ENCODE results near the gene ADCY10.

Gene ADCY10

DNA sequence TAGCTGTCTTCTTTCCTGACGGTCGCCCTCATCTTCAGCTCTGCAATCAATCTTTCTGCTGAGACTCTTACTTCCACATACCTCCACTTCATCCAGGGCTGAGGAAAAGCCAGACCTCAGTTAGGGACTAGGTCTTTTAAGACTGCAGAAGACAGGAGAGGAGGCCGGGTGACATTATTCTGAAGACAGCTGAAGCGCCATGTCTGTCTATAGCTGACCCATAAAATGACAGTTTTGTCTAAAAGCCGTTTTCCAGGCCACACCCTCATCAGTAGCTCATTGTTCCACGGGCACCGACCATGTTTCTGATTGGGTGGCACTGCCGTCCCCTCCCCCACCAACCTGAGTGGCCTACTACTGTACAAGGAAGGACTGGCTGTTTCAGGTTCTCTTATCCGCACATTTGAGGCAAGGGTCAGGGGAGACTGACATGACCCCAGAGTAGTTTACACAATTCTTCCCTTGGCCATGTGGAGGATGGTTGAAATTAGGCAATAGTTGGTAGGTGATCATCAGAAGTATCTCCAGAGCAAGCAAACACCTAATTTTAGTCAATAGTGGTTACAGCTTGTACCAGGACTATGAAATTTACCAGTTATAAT lies at the start of gene ADCY10:
Gene ADCY10 (minus strand): TSS at position 240 of the 602 bp plus-strand sequence. CDS start 8,994 bp downstream, outside the sequence.
- TF ChIP-seq POLR2A (IDR thresholded peaks at IDR 0.05; ENCODE audit: low read length): no peak
- no peak for TF ChIP-seq GATA1 (IDR thresholded peaks at IDR 0.05; ENCODE audit: low read depth, low read length)
- DNase-seq: no peak

DNA sequence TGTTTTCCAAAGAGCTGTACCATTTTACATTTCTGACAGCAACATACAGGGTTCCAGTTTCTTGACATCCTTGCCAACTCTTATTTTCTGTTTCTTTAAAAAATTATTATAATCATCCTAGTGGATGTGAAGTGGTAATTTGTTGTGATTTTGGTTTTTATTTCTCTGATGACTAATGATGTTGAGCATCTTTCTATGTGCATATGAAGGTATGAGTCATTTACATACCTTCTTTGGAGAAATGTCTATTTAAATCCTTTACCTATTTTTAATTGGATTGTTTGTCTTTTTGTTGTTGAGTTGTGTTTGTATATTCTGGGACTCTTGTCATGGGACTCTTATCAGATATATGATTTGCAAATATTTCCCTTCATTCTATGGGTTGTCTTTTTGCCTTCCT lies 43.8 kb upstream of the ADCY10 start:
- no peak for TF ChIP-seq POLR2A (IDR thresholded peaks at IDR 0.05; ENCODE audit: low read length)
- no peak for TF ChIP-seq GATA1 (IDR thresholded peaks at IDR 0.05; ENCODE audit: low read depth, low read length)
- no peak for DNase-seq

GRCh38 chr1:167955915-167956314 lies 42.0 kb upstream of the ADCY10 start:
- DNase-seq: no peak
- no peak for TF ChIP-seq GATA1 (IDR thresholded peaks at IDR 0.05; ENCODE audit: low read depth, low read length)
- TF ChIP-seq POLR2A (IDR thresholded peaks at IDR 0.05; ENCODE audit: low read length): no peak

DNA sequence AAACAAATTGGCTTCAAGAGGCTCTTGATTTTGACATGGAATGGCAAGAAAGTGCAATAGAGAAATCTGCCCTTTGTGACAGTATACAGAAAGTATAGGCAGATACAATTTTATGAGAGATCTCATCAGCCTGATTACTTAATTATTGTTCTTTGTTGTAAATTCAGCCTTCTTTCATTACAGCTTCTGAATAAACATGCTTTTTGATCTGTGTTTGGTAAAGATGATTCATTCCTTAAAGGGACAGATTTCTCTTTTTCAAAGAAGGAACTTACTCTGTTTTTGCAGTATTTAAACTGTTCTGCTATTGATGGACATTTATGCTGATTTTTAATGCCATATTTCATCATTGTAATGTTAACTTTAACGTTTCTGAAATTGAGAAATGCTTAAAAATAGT lies 36.6 kb upstream of the ADCY10 start:
- TF ChIP-seq POLR2A (IDR thresholded peaks at IDR 0.05; ENCODE audit: low read length) (no peak), GATA1 (IDR thresholded peaks at IDR 0.05; ENCODE audit: low read depth, low read length) (no peak)
- DNase-seq: no peak

DNA sequence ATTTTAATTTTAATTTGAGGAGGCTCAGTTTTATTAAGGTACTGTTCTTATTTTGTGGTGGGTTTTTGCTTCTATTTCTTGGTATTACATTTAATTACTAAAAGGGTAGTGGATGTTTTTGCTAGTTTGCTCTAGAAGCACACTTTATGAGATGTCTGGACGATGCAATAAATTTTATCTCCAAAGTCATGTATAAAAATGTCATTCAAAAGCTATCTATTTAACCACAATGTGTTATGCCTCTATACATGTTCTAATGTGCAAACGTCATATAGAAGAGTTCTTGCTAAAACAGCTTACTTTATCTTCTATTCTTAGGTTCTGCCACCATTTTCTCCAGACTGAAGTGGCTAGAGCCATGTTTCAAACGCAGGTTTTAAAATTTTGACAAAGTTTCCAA lies 35.9 kb upstream of the ADCY10 start:
- peak in 1 of 2 experiments; percentile 14 for DNase-seq
- no peak for TF ChIP-seq GATA1 (IDR thresholded peaks at IDR 0.05; ENCODE audit: low read depth, low read length)
- TF ChIP-seq POLR2A (IDR thresholded peaks at IDR 0.05; ENCODE audit: low read length): no peak

- DNase-seq: no peak
- no peak for TF ChIP-seq GATA1 (IDR thresholded peaks at IDR 0.05; ENCODE audit: low read depth, low read length)
- no peak for TF ChIP-seq POLR2A (IDR thresholded peaks at IDR 0.05; ENCODE audit: low read length)
Measured at GRCh38 chr1:167947733-167948132, 33.8 kb upstream of the ADCY10 start.

- DNase-seq: no peak
- TF ChIP-seq POLR2A (IDR thresholded peaks at IDR 0.05; ENCODE audit: low read length) (no peak), GATA1 (IDR thresholded peaks at IDR 0.05; ENCODE audit: low read depth, low read length) (no peak)
Measured at GRCh38 chr1:167943541-167943940, 29.6 kb upstream of the ADCY10 start.

DNA sequence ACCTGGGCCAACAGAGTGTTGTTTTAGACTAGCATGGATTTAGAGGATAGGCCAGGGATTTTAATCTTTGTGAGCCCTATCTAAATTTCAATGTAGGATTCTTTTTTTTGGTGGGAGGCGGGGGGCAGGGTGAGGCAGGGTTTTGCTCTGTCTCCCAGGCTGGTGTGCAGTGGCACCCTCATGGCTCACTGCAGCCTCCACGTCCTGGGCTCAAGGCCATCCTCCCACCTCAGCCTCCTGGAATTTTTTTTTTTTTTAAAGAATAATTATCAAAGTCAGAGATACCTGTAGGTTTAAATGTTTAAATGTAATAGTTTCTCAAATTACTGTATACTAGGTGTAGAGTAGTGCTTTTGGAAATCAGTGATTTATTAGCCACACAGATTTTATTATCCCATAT lies 26.3 kb upstream of the ADCY10 start:
- TF ChIP-seq POLR2A (IDR thresholded peaks at IDR 0.05; ENCODE audit: low read length) (no peak), GATA1 (IDR thresholded peaks at IDR 0.05; ENCODE audit: low read depth, low read length) (no peak)
- no peak for DNase-seq

GRCh38 chr1:167938080-167938636 lies 24.2 kb upstream of the ADCY10 start:
- DNase-seq: peak; percentile 44 to 47
- TF ChIP-seq POLR2A (IDR thresholded peaks at IDR 0.05; ENCODE audit: low read length): no peak

DNA sequence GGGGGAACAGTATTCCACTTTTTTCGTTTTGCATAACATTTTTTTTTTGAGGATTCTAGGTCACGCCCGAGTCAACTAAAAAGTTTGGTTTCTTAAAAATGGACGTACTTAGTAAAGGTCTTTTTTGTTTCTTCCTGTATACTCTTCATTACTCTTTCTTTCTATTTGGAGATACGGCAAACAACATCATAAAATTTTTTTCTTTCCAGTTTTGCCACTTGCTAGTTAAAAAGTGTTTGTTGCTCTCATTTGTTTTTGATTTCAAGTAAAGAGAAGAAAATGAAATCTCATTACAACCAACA lies 23.7 kb upstream of the ADCY10 start:
- no peak for DNase-seq
- TF ChIP-seq GATA1 (IDR thresholded peaks at IDR 0.05; ENCODE audit: low read depth, low read length) (no peak), POLR2A (IDR thresholded peaks at IDR 0.05; ENCODE audit: low read length) (peak; percentile 9)

DNA sequence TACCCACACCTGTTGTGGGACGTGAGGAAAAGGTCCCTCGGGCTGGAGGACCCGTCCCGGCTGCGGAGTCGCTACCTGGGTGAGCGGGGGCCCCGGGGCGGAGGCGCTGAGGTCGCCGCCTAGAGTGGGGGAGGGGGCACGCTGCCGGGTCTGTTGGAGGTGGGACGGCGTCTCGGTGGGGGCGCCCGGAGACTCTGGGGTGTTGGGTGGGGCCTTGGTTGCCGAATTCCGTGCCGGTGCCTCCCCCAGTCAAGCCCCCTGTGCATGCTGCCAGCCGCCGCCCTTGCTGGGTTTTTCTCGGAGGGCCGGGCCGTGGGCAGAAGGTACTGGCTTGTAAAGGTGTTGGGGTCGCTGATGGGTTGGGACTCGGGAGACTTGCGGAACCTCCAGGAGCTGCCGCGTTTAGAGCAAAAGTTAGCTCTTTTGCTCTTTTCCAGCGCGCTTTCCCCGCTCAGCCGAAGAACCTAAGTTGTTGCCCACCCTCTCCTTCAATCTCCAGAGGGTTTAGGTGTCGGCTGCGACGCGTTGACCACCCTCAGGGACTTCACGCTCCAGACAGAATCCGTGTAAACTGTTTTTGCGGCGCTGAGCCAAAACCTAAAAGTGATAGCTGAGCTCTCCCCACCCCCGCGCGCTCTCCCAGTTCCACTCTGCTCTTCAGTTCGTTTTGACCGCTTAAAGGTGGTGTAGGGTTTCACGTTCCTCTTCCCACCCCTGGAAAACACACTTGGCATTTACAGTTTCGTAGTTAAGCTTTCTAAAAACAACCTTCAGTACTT lies 23.2 kb upstream of the ADCY10 start, which contains the start of gene MPC2:
Gene MPC2 (minus strand): TSS at position 143 of the 779 bp plus-strand sequence. CDS start 1,231 bp downstream, outside the sequence.
- DNase-seq: peak; percentile 85 to 87
- TF ChIP-seq GATA1 (IDR thresholded peaks at IDR 0.05; ENCODE audit: low read depth, low read length) (no peak), POLR2A (IDR thresholded peaks at IDR 0.05; ENCODE audit: low read length) (peak; percentile 82)

DNA sequence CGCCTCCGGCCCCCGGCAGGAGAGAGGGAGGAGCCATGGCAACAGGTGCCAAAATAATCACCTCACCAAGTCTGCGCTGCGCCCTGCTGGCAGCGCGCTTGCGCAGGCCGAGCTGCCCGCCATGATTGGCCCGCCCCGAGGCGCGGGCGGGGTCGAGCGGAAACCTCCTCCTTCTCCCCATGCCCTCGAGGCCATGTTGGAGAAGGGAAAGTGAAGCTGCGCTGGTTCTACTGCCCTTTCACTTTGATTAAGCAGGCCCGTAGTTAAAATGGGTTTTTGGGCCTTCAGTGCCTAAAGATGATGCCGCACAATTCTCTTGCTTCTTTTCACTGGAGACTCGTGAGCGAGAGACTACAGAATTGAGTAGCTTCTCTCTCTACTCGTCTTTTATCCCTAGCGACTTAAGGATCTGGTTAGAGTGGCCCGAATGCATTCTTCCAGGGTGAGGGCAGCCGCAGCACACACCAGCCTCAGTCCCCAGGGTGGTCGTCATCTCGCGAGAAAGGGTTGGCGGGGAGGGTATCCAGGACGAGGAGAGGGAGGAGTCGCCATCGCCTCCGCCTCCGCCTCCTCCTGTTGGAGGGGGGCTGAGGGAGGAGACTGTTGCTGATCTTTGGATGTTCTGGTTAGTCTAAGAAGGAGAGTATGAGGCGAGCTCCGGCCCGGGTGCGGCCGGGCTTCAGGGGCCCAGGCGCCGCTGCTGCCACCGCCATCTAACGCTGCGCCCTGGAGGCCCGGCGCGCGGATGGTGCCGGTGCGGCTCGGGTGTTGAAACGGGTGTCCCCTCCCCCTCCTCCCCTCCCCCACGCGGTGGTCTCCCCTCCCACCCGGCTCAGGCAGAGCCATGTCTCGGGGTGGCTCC lies 22.4 kb upstream of the ADCY10 start, which contains the start of gene DCAF6:
Gene DCAF6 (plus strand): TSS at position 616 of the 862 bp plus-strand sequence. CDS start 229 bp downstream, at position 845.
- peak; percentile 99 for DNase-seq
- TF ChIP-seq POLR2A (IDR thresholded peaks at IDR 0.05; ENCODE audit: low read length): peak; percentile 94
- TF ChIP-seq GATA1 (IDR thresholded peaks at IDR 0.05; ENCODE audit: low read depth, low read length): no peak

DNA sequence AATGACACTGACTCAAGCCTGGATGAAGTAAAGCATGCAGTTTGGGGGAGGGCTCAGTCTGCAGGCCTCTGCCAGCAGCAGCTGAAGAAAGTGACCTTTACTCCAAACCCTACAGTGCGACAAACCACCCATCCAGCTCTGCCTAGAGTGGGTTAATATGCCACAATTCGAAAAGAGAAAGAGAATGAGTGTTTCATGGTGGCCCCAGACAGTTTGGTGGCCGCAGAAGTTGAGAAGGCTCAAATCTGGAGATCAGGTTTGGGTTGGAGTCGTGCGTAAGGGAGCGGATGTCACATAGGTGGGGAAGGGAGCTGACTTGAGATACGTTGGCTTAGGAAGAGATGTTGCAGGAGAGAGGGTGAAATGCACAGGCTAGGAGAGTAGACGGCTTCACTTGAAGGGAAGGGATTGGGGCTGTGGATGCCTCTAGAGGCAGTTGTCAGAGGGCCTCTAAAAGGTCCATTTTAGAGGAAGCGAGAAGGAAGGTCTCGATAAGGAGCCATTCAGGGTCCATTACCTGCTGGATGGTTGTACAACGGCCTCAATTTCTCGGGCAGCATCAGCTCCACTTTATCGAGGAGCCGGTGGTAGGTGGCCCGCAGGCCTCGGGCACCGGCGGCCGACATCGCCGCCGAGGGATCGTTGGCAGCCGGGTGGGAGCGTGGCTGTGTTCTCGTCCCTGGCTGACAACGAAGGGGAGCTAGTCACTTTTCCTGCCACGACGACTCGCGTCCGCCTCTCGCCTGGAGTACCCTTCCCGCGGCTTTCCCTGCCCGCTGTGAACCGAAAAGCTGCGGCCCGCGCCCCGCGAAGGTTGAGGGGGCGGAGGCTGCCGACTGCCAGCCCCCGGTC lies 21.5 kb upstream of the ADCY10 start:
- TF ChIP-seq POLR2A (IDR thresholded peaks at IDR 0.05; ENCODE audit: low read length) (no peak), GATA1 (IDR thresholded peaks at IDR 0.05; ENCODE audit: low read depth, low read length) (no peak)
- DNase-seq: peak; percentile 73 to 79
